Astrocyte (in vitro differentiated cells and primary cell): ENCODE measurements around the gene TGM2. TPM values are rescaled to one million over a fixed set of nuclear protein-coding genes. Genes with fewer than 3 reads are reported as not detected.

Source experiments
- DNase-seq: peaks from one replicate; pipeline ENCODE4 v3.0.0-alpha.2; 2010; ENCODE audit warnings: low read depth
- FAIRE-seq: peaks from 2 replicates; lab custom pipeline; 2011; peaks lifted over from hg19 to GRCh38; lab: Jason Lieb, UNC
- H2AFZ ChIP-seq: 2 replicates; pipeline ENCODE4 v1.6.0; 2012; ENCODE audit warnings: low read depth, low read length, inconsistent platforms
- H3K27ac ChIP-seq: 2 replicates; pipeline ENCODE4 v1.5.1; 2011; ENCODE audit warnings: low read depth, low read length, inconsistent platforms
- H3K27me3 ChIP-seq: 2 replicates; pipeline ENCODE4 v1.6.0; 2011; ENCODE audit warnings: low read length, inconsistent platforms; ENCODE audit not compliant: insufficient read depth
- H3K36me3 ChIP-seq: 2 replicates; pipeline ENCODE4 v1.5.1; 2011; ENCODE audit warnings: low read length, inconsistent platforms; ENCODE audit not compliant: insufficient read depth
- H3K4me1 ChIP-seq: 2 replicates; pipeline ENCODE4 v1.5.1; 2011; ENCODE audit warnings: low read length, inconsistent platforms; ENCODE audit not compliant: insufficient read depth
- H3K4me2 ChIP-seq: 2 replicates; pipeline ENCODE4 v1.6.0; 2012; ENCODE audit warnings: low read length, inconsistent platforms
- H3K4me3 ChIP-seq: 2 replicates; pipeline ENCODE4 v1.5.1; 2011; ENCODE audit warnings: low read depth, mild to moderate bottlenecking, low read length, inconsistent platforms; ENCODE audit not compliant: insufficient read depth
- H3K79me2 ChIP-seq: 2 replicates; pipeline ENCODE4 v1.6.0; 2012; ENCODE audit warnings: mild to moderate bottlenecking, low read length, inconsistent platforms; ENCODE audit not compliant: insufficient read depth
- H3K9ac ChIP-seq: 2 replicates; pipeline ENCODE4 v1.6.0; 2012; ENCODE audit warnings: mild to moderate bottlenecking, low read length, inconsistent platforms
- H3K9me3 ChIP-seq: 2 replicates; pipeline ENCODE4 v1.5.1; 2012; ENCODE audit warnings: low read depth, mild to moderate bottlenecking, low read length, inconsistent platforms; ENCODE audit not compliant: insufficient read depth
- H4K20me1 ChIP-seq: 2 replicates; pipeline ENCODE4 v1.6.0; 2012; ENCODE audit warnings: low read length, inconsistent platforms; ENCODE audit not compliant: insufficient read depth
- H3K27ac Mint-ChIP-seq: one replicate; pipeline ENCODE4 v1.8.0; 2021; ENCODE audit warnings: mild to moderate bottlenecking, mixed read lengths; ENCODE audit not compliant: unreplicated experiment
- H3K27me3 Mint-ChIP-seq: one replicate; pipeline ENCODE4 v1.8.0; 2021; ENCODE audit warnings: low read depth, mixed read lengths; ENCODE audit not compliant: unreplicated experiment
- H3K36me3 Mint-ChIP-seq: one replicate; pipeline ENCODE4 v1.8.0; 2021; ENCODE audit warnings: low read depth, mixed read lengths; ENCODE audit not compliant: unreplicated experiment
- H3K4me1 Mint-ChIP-seq: one replicate; pipeline ENCODE4 v1.8.0; 2021; ENCODE audit warnings: low read depth, mixed read lengths; ENCODE audit not compliant: unreplicated experiment
- H3K4me3 Mint-ChIP-seq: one replicate; pipeline ENCODE4 v1.8.0; 2021; ENCODE audit warnings: mild to moderate bottlenecking, moderate library complexity, mixed read lengths; ENCODE audit not compliant: unreplicated experiment
- H3K9me3 Mint-ChIP-seq: one replicate; pipeline ENCODE4 v1.8.0; 2021; ENCODE audit warnings: mild to moderate bottlenecking, mixed read lengths; ENCODE audit not compliant: unreplicated experiment
- EZH2 ChIP-seq: IDR thresholded peaks from 2 replicates; pipeline ENCODE4 v1.6.1; 2012; ENCODE audit warnings: mild to moderate bottlenecking, low read length, inconsistent platforms; ENCODE audit not compliant: insufficient read depth
- total RNA-seq: library from RNA; stranded (reverse); gene quantifications from 2 replicates; pipeline ENCODE4 v1.2.1, GENCODE V29; 2021
- TF ChIP-seq, protein P1 (sequence below): IDR thresholded peaks from 2 replicates; pipeline ENCODE4 v1.5.1; 2011; ENCODE audit warnings: low read depth, mild to moderate bottlenecking, inconsistent platforms, low read length, moderate library complexity; ENCODE audit not compliant: insufficient read depth

Gene TGM2
- total RNA-seq, 1 donor from 2014 or later, result 98.9 TPM

DNA sequence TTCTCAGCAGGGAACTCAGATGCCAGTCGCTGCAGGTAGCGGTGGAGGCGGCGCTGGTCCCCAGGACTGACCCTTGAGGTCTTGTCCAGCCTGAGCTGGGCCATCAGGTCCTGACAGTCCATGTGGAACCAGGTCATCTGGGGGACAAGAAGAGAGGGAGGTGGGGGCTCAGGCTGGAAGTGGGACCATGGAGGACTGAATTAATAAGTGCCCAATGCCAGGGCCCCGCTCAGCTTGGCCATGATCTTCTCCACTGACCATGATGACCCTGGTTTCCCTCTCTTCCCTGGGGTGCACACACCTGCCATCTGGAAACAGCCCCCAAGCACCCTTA is 48.5 kb upstream of the TGM2 start:
- no peak overlapping the region for H3K27ac Mint-ChIP-seq
- no peaks in the 10 kb centered on the region for H3K79me2 ChIP-seq
- peaks cover 21% of the 10 kb centered on the region for H3K4me1 ChIP-seq
- H3K4me2 ChIP-seq, result no peak overlapping the region
- peaks cover 20% of the 10 kb centered on the region for H3K4me1 Mint-ChIP-seq
- TF ChIP-seq EZH2, result no peak
- TF ChIP-seq, protein P1, sequence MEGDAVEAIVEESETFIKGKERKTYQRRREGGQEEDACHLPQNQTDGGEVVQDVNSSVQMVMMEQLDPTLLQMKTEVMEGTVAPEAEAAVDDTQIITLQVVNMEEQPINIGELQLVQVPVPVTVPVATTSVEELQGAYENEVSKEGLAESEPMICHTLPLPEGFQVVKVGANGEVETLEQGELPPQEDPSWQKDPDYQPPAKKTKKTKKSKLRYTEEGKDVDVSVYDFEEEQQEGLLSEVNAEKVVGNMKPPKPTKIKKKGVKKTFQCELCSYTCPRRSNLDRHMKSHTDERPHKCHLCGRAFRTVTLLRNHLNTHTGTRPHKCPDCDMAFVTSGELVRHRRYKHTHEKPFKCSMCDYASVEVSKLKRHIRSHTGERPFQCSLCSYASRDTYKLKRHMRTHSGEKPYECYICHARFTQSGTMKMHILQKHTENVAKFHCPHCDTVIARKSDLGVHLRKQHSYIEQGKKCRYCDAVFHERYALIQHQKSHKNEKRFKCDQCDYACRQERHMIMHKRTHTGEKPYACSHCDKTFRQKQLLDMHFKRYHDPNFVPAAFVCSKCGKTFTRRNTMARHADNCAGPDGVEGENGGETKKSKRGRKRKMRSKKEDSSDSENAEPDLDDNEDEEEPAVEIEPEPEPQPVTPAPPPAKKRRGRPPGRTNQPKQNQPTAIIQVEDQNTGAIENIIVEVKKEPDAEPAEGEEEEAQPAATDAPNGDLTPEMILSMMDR, result no peak
- no peaks in the 10 kb centered on the region for H4K20me1 ChIP-seq
- no peak overlapping the region for H3K4me3 ChIP-seq
- no peak overlapping the region for H3K27ac ChIP-seq
- H3K4me3 Mint-ChIP-seq, result no peak overlapping the region
- no peak for FAIRE-seq
- H3K27me3 Mint-ChIP-seq, result peaks cover under 1% of the 10 kb centered on the region
- no peaks in the 10 kb centered on the region for H3K36me3 ChIP-seq
- H3K9me3 Mint-ChIP-seq, result no peaks in the 10 kb centered on the region
- no peaks in the 10 kb centered on the region for H3K9me3 ChIP-seq
- no peaks in the 10 kb centered on the region for H3K27me3 ChIP-seq
- no peak overlapping the region for H2AFZ ChIP-seq
- H3K9ac ChIP-seq, result no peak overlapping the region
- DNase-seq, result no peak
- peaks cover 1% of the 10 kb centered on the region for H3K36me3 Mint-ChIP-seq

- Histone ChIP-seq H3K4me1 (peaks cover 15% of the 10 kb centered on the region), H2AFZ (no peak overlapping the region), H3K27me3 (no peaks in the 10 kb centered on the region), H3K9me3 (no peaks in the 10 kb centered on the region), H3K9ac (no peak overlapping the region), H3K36me3 (no peaks in the 10 kb centered on the region), H3K79me2 (no peaks in the 10 kb centered on the region), H4K20me1 (no peaks in the 10 kb centered on the region), H3K4me3 (no peak overlapping the region), H3K27ac (no peak overlapping the region), H3K4me2 (no peak overlapping the region)
- Mint-ChIP-seq H3K27me3 (peaks cover 4% of the 10 kb centered on the region), H3K36me3 (peaks cover 1% of the 10 kb centered on the region), H3K4me1 (peaks cover 17% of the 10 kb centered on the region), H3K4me3 (no peak overlapping the region), H3K27ac (no peak overlapping the region), H3K9me3 (peaks cover 1% of the 10 kb centered on the region)
- FAIRE-seq (no peak), DNase-seq (no peak)
- TF ChIP-seq EZH2, result no peak
- TF ChIP-seq, protein P1, result no peak
Observed at GRCh38 chr20:38212806-38213606, 47.9 kb upstream of the TGM2 start.
